DND-41 (cell line): ENCODE results near the gene B4GAT1.

Source experiments
- CTCF ChIP-seq: IDR thresholded peaks from 2 replicates; pipeline ENCODE4 v1.5.1; 2012; ENCODE audit warnings: borderline replicate concordance, low read length, moderate library complexity, mild to moderate bottlenecking; ENCODE audit not compliant: poor library complexity, severe bottlenecking; ENCODE audit errors: extremely low read depth
- EZH2 ChIP-seq: IDR thresholded peaks from 3 replicates; pipeline ENCODE4 v1.6.1; 2012; ENCODE audit warnings: borderline replicate concordance, low read depth, mild to moderate bottlenecking, moderate library complexity, low read length, inconsistent platforms; ENCODE audit not compliant: severe bottlenecking

- TF ChIP-seq EZH2 (no peak), CTCF (no peak)
Observed at GRCh38 chr11:66318600-66318970, 28.8 kb downstream of the B4GAT1 start.
